Osteoblast (primary cell): ENCODE measurements around the gene ANO1. TPM values are rescaled to one million over a fixed set of nuclear protein-coding genes. Genes with fewer than 3 reads are reported as not detected.

Experiments
- DNase-seq: peaks from one replicate; pipeline ENCODE4 v3.0.0; 2011; ENCODE audit warnings: low spot score, mixed read lengths; ENCODE audit not compliant: insufficient read length; ENCODE audit errors: missing footprints
- H2AFZ ChIP-seq: 2 replicates; pipeline ENCODE4 v1.6.0; 2011; ENCODE audit warnings: mild to moderate bottlenecking, low read length
- H3K27ac ChIP-seq: 2 replicates; pipeline ENCODE4 v1.5.1; 2011; ENCODE audit warnings: mild to moderate bottlenecking, low read depth, low read length, moderate library complexity
- H3K27me3 ChIP-seq: 2 replicates; pipeline ENCODE4 v1.6.0; 2012; ENCODE audit warnings: mild to moderate bottlenecking, control low read depth, inconsistent platforms, low read length, moderate library complexity; ENCODE audit not compliant: insufficient read depth
- H3K36me3 ChIP-seq: 2 replicates; pipeline ENCODE4 v1.5.1; 2011; ENCODE audit warnings: mild to moderate bottlenecking, low read length, control low read depth, moderate library complexity; ENCODE audit not compliant: insufficient read depth
- H3K4me1 ChIP-seq: 2 replicates; pipeline ENCODE4 v1.5.1; 2011; ENCODE audit warnings: mild to moderate bottlenecking, low read length, control low read depth, moderate library complexity; ENCODE audit not compliant: insufficient read depth
- H3K4me2 ChIP-seq: 2 replicates; pipeline ENCODE4 v1.6.0; 2011; ENCODE audit warnings: mild to moderate bottlenecking, low read length; ENCODE audit not compliant: insufficient read depth
- H3K4me3 ChIP-seq: fragments of 200-600 bp; sonication (generic); 3 replicates; pipeline ENCODE4 v1.5.1; 2012; ENCODE audit warnings: mild to moderate bottlenecking, low read length, inconsistent platforms; ENCODE audit not compliant: insufficient read depth
- H3K79me2 ChIP-seq: 2 replicates; pipeline ENCODE4 v1.6.0; 2012; ENCODE audit warnings: mild to moderate bottlenecking, low read length, control low read depth, inconsistent platforms; ENCODE audit not compliant: insufficient read depth
- H3K9me3 ChIP-seq: 2 replicates; pipeline ENCODE4 v1.5.1; 2011; ENCODE audit warnings: low read depth, low read length, control low read depth
- H4K20me1 ChIP-seq: 2 replicates; pipeline ENCODE4 v1.6.0; 2012; ENCODE audit warnings: mild to moderate bottlenecking, low read length, control low read depth; ENCODE audit not compliant: insufficient read depth
- total RNA-seq: library from RNA; depleted of rRNA; stranded (reverse); fragments of >200 nt; gene quantifications from 2 replicates; pipeline ENCODE4 v1.2.3, GENCODE V29; 2012
- TF ChIP-seq, protein P1 (sequence below): IDR thresholded peaks from 2 replicates; pipeline ENCODE4 v1.5.1; 2011; ENCODE audit warnings: mild to moderate bottlenecking, low read depth, low read length, moderate library complexity; ENCODE audit errors: extremely low read depth

ANO1 gene
- total RNA-seq, 1 donor = not detected

DNA sequence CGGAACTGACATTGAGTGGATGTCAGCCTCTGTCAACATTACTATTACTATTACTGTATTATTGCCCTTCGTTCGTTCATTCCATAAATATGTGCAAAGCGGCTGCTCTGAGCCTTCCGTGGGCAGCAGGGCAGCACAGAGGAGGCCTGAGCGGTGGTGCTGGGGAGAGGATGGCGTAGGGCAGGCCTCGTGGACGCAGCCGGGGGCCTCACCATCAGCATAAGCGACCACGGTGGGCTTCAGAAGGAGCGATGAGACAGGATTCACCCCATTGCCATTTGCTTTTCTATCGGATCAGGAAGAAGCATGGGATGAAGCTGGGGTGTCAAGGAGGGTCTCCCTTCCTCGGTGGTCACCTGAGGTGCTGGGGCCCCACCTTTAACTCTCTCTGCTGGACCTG, 22.7 kb downstream of the ANO1 start:
- Histone ChIP-seq H3K4me2 (no peak overlapping the region), H3K4me3 (no peak overlapping the region), H3K4me1 (peaks cover 19% of the 10 kb centered on the region), H4K20me1 (no peaks in the 10 kb centered on the region), H3K36me3 (no peaks in the 10 kb centered on the region), H3K9me3 (no peaks in the 10 kb centered on the region), H2AFZ (no peak overlapping the region), H3K27ac (no peak overlapping the region), H3K27me3 (no peaks in the 10 kb centered on the region), H3K79me2 (no peaks in the 10 kb centered on the region)
- no peak for DNase-seq
- TF ChIP-seq, protein P1, sequence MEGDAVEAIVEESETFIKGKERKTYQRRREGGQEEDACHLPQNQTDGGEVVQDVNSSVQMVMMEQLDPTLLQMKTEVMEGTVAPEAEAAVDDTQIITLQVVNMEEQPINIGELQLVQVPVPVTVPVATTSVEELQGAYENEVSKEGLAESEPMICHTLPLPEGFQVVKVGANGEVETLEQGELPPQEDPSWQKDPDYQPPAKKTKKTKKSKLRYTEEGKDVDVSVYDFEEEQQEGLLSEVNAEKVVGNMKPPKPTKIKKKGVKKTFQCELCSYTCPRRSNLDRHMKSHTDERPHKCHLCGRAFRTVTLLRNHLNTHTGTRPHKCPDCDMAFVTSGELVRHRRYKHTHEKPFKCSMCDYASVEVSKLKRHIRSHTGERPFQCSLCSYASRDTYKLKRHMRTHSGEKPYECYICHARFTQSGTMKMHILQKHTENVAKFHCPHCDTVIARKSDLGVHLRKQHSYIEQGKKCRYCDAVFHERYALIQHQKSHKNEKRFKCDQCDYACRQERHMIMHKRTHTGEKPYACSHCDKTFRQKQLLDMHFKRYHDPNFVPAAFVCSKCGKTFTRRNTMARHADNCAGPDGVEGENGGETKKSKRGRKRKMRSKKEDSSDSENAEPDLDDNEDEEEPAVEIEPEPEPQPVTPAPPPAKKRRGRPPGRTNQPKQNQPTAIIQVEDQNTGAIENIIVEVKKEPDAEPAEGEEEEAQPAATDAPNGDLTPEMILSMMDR = no peak

DNA sequence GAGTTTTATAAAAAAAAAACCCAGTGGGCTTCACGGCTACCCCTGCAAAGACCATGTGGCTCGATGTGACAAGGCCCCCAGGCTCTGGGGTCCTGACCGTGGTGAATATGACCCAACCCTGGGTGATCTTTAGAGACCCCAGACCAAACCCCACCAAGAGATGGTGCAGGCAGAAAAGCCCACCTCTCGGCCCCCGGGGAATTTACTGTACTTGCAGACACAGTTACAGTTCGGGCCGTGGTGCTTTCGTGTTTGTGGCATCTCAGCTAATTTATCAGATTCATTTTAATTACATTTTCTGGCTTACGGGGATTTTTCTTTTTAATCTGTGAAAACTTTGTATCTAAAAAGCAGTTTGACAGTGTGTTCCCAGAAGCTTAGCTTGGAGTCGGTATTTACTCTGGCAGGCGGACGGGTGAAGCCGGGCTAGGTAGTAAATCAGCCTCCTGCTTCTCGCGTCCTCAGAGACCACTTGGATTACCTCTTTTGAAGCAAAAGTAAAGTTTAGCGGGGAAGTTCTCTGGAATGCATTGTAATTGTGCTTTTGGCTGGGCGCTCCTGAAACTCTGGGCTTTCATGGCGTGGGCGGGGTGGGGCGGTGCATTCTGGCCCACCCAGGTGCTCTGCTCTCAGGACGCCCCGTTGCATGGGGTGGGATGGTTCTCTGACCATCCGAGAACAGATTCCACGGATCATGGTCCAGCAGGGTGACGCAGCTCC, 25.3 kb downstream of the ANO1 start:
- TF ChIP-seq, protein P1 = no peak
- Histone ChIP-seq H3K4me2 (no peak overlapping the region), H3K27ac (no peak overlapping the region), H3K36me3 (no peaks in the 10 kb centered on the region), H3K9me3 (no peaks in the 10 kb centered on the region), H2AFZ (no peak overlapping the region), H3K27me3 (no peaks in the 10 kb centered on the region), H3K4me1 (peaks cover 12% of the 10 kb centered on the region), H4K20me1 (no peaks in the 10 kb centered on the region), H3K4me3 (no peak overlapping the region), H3K79me2 (no peaks in the 10 kb centered on the region)
- no peak for DNase-seq

DNA sequence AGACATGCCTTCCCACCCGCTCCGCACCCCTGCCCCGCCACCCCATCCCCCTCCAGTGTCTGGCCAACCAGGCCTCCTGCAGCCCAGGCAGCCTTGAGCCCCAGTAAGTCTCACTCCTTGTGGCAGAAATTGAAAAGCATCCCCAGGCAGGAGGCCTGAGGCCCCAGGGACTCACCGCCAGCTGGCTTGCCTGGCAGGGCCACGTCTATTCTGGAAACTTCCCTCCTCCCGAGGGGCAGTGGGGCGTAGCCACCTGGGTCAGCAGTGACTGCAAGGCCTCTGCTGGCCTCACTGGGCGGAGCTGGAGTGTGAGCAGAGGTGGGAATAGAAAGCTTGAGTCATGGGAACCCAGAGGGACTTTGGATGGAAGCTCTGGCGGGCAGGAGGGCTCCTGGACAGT, 26.3 kb downstream of the ANO1 start:
- Histone ChIP-seq H3K79me2 (no peaks in the 10 kb centered on the region), H3K4me1 (peaks cover 14% of the 10 kb centered on the region), H4K20me1 (no peaks in the 10 kb centered on the region), H3K4me3 (no peak overlapping the region), H3K4me2 (no peak overlapping the region), H3K27ac (no peak overlapping the region), H3K9me3 (no peaks in the 10 kb centered on the region), H2AFZ (no peak overlapping the region), H3K36me3 (no peaks in the 10 kb centered on the region), H3K27me3 (no peaks in the 10 kb centered on the region)
- TF ChIP-seq, protein P1 = no peak
- DNase-seq = no peak

DNA sequence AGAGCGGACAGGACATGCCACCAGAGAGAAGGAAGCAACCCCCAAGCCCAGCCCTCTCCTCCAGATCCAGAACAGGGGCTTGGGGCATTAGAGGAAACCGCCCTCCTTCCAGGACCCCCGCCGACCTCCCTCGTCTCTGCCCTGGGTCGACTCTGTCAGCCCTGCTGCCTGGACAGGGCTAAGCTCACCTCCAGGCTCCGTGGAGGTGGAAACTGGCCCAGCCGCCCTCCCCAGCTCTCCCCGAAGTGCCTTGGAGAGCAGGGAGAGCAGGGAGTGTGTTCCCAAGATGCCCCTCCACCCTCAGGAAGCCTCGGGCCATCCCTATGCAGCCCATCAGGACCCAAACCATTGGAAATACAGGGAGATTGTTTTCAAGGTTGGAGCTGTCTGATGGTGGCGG, 26.8 kb downstream of the ANO1 start:
- Histone ChIP-seq H3K79me2 (no peaks in the 10 kb centered on the region), H3K4me3 (no peak overlapping the region)
- TF ChIP-seq, protein P1 = no peak

More for the DNA sequence above, 26.8 kb downstream of the ANO1 start:
- Histone ChIP-seq H3K4me1 (peaks cover 10% of the 10 kb centered on the region), H3K9me3 (no peaks in the 10 kb centered on the region), H3K27ac (no peak overlapping the region), H2AFZ (no peak overlapping the region), H3K27me3 (no peaks in the 10 kb centered on the region), H3K36me3 (no peaks in the 10 kb centered on the region), H3K4me2 (no peak overlapping the region), H4K20me1 (no peaks in the 10 kb centered on the region)
- no peak for DNase-seq
